Ovary (tissue), 3 donors: ENCODE results near the gene MGAT4C.

Source experiments
- EP300 ChIP-seq: sonication (generic); formaldehyde crosslinking; IDR thresholded peaks from one replicate; pipeline ENCODE4 v1.6.1; 2017; ENCODE audit warnings: antibody characterized with exemption
- TF ChIP-seq, protein P1 (sequence below), 3 donors: fragments of 450-650 bp in 2 of 3; fragments of 200-600 bp in 1 of 3; IDR thresholded peaks; one replicate each; pipeline versions ENCODE4 v1.5.1 to v1.8.0; 2016 to 2022; ENCODE audit warnings: antibody characterized with exemption in 3 of 3, mild to moderate bottlenecking in 1 of 3
- donor health status: DM: no; HTN: no; CAD: no.

DNA sequence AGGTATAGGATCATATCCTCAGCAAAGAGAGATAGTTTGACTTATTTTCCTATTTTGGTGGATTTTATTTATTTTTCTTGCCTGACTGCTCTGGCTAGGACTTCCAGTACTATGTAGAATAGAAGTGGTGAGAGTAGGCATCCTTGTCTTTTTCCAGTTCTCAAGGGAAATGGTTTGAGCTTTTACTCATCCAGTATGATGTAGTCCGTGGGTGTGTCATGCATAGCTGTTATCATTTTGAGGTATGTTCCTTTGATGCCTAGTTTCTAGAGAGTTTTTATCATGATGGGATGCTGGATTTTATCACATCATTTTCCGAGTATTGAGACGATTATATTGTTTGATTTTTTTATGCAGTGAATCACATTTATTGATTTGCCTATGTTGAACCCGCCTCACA is 97.2 kb downstream of the MGAT4C start:
- TF ChIP-seq, protein P1, sequence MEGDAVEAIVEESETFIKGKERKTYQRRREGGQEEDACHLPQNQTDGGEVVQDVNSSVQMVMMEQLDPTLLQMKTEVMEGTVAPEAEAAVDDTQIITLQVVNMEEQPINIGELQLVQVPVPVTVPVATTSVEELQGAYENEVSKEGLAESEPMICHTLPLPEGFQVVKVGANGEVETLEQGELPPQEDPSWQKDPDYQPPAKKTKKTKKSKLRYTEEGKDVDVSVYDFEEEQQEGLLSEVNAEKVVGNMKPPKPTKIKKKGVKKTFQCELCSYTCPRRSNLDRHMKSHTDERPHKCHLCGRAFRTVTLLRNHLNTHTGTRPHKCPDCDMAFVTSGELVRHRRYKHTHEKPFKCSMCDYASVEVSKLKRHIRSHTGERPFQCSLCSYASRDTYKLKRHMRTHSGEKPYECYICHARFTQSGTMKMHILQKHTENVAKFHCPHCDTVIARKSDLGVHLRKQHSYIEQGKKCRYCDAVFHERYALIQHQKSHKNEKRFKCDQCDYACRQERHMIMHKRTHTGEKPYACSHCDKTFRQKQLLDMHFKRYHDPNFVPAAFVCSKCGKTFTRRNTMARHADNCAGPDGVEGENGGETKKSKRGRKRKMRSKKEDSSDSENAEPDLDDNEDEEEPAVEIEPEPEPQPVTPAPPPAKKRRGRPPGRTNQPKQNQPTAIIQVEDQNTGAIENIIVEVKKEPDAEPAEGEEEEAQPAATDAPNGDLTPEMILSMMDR (IDR thresholded peaks at IDR 0.05), result no peak
- no peak for TF ChIP-seq EP300
